ENCODE results near the gene TMEM53.

GRCh38 chr1:44637702-44638411 lies 36.4 kb downstream of the TMEM53 start:
- TF ChIP-seq FOXA1 (IDR thresholded peaks at IDR 0.05), result no peak
- no peak for TF ChIP-seq SP1 (IDR thresholded peaks at IDR 0.05)
- TF ChIP-seq FOXM1 (IDR thresholded peaks at IDR 0.05; ENCODE audit: borderline replicate concordance), result no peak
- TF ChIP-seq ELF4 (IDR thresholded peaks at IDR 0.05), result no peak
- TF ChIP-seq FOXK2 (IDR thresholded peaks at IDR 0.05), result no peak
